Ishikawa (cell line): Measurements from ENCODE around the gene LAMB4.

Source experiments
- EGR1 ChIP-seq: IDR thresholded peaks from 2 replicates; pipeline ENCODE4 v1.6.1; 2012
- EP300 ChIP-seq: IDR thresholded peaks from 2 replicates; pipeline ENCODE4 v1.6.1; 2012; ENCODE audit warnings: borderline replicate concordance
- MAX ChIP-seq: IDR thresholded peaks from 2 replicates; pipeline ENCODE4 v1.6.1; 2012
- NFIC ChIP-seq: IDR thresholded peaks from 2 replicates; pipeline ENCODE4 v1.6.1; 2012
- TAF1 ChIP-seq: IDR thresholded peaks from 2 replicates; pipeline ENCODE4 v1.6.1; 2012; ENCODE audit warnings: low read depth, mild to moderate bottlenecking
- TCF12 ChIP-seq: IDR thresholded peaks from 2 replicates; pipeline ENCODE4 v1.6.1; 2012; ENCODE audit warnings: low read depth
- TEAD4 ChIP-seq: IDR thresholded peaks from 2 replicates; pipeline ENCODE4 v1.6.1; 2012
- USF1 ChIP-seq: IDR thresholded peaks from 2 replicates; pipeline ENCODE4 v1.6.1; 2012
- YY1 ChIP-seq: IDR thresholded peaks from 2 replicates; pipeline ENCODE4 v1.6.1; 2012; ENCODE audit warnings: low read depth

GRCh38 chr7:107998150-107998549, 132.0 kb downstream of the LAMB4 start:
- no peak for TF ChIP-seq USF1
- TF ChIP-seq EP300 = no peak
- TF ChIP-seq YY1 = no peak
- TF ChIP-seq EGR1 = no peak
- no peak for TF ChIP-seq TAF1
- TF ChIP-seq NFIC = no peak
- TF ChIP-seq TCF12 = no peak
- TF ChIP-seq TEAD4 = no peak
- no peak for TF ChIP-seq MAX
